ENCODE results near the gene UBXN4.
"Not testable (repeated sequence)": the region's sequence is repeated elsewhere in the genome, so short reads cannot be mapped to it uniquely, and the experiment has no call there.

UBXN4 gene

DNA sequence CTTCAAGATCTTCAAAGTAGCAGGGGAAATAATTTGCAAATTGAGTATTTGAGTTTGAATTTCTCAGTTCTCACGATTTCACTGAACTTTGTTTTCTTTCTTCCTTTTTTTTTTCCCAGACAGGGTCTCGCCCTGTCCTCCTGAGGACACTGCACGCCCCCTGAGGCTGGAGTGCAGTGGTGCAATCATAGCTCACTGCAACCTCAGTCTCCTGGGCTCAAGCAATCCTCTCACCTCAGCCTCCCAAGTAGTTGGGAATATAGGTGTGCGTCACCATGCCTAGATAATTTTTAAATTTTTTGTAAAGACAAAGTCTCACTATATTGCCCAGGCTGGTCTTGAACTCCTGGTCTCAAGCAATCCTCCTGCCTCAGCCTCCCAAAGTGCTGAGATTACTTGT is 54.0 kb downstream of the UBXN4 start:
- H3K9me3 ChIP-seq (ENCODE audit: low read length); H3K9me2 ChIP-seq (ENCODE audit: low read depth, low read length); H3K4me3 ChIP-seq (ENCODE audit: low read depth, low read length, poor library complexity, severe bottlenecking); H3K79me2 ChIP-seq (ENCODE audit: insufficient read depth, low read length); H3K27me3 ChIP-seq (ENCODE audit: insufficient read depth, low read length); H3K9ac ChIP-seq (ENCODE audit: low read length); H4K20me1 ChIP-seq (ENCODE audit: insufficient read depth, low read length); H3F3A ChIP-seq (ENCODE audit: insufficient read depth, low read length); H3K36me3 ChIP-seq (ENCODE audit: insufficient read depth, low read length); H3K4me2 ChIP-seq (ENCODE audit: low read length); H2AFZ ChIP-seq (ENCODE audit: low read length); H3K27ac ChIP-seq (ENCODE audit: low read depth, low read length, poor library complexity, severe bottlenecking): not testable (repeated sequence)
- H3K4me1 ChIP-seq (ENCODE audit: insufficient read depth, low read length, severe bottlenecking) = peaks cover 51% of the 10 kb centered on the region
- TF ChIP-seq, protein P1, sequence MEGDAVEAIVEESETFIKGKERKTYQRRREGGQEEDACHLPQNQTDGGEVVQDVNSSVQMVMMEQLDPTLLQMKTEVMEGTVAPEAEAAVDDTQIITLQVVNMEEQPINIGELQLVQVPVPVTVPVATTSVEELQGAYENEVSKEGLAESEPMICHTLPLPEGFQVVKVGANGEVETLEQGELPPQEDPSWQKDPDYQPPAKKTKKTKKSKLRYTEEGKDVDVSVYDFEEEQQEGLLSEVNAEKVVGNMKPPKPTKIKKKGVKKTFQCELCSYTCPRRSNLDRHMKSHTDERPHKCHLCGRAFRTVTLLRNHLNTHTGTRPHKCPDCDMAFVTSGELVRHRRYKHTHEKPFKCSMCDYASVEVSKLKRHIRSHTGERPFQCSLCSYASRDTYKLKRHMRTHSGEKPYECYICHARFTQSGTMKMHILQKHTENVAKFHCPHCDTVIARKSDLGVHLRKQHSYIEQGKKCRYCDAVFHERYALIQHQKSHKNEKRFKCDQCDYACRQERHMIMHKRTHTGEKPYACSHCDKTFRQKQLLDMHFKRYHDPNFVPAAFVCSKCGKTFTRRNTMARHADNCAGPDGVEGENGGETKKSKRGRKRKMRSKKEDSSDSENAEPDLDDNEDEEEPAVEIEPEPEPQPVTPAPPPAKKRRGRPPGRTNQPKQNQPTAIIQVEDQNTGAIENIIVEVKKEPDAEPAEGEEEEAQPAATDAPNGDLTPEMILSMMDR (IDR thresholded peaks at IDR 0.05; ENCODE audit: low read length) = peak; percentile 16; the same call in 1 of the 2 replicates

DNA sequence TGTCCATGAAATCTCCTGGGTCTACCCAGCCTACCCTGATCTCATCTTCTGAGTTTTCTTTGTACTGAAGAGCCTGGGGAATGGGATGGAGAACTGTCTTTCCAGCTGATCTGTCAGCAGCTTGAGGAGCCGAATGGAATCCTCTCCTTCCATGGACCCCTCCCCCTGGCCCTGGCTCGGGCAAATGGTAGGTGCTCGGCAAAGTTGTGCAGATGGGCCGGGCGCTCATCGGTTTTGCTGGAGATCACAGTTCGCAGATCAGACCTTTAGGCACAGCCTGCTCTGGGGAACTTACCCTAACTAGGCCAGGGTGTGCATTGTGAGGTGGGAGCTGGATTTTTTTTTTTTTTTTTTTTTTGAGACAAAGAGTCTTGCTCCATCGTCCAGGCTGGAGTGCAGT is 55.0 kb downstream of the UBXN4 start:
- no peak overlapping the region for H3K4me2 ChIP-seq (ENCODE audit: low read length)
- H4K20me1 ChIP-seq (ENCODE audit: insufficient read depth, low read length) = no peaks in the 10 kb centered on the region
- no peaks in the 10 kb centered on the region for H3K79me2 ChIP-seq (ENCODE audit: insufficient read depth, low read length)
- H3K27me3 ChIP-seq (ENCODE audit: insufficient read depth, low read length) = no peaks in the 10 kb centered on the region
- TF ChIP-seq EZH2 (IDR thresholded peaks at IDR 0.05; ENCODE audit: borderline replicate concordance, low read length) = no peak
- TF ChIP-seq, protein P1 (IDR thresholded peaks at IDR 0.05; ENCODE audit: low read length) = no peak
- H3K36me3 ChIP-seq (ENCODE audit: insufficient read depth, low read length) = 0 out of 2 replicates have a peak, but pooled peaks cover under 1% of the 10 kb centered on the region
- no peak overlapping the region for H3K9ac ChIP-seq (ENCODE audit: low read length)
- no peaks in the 10 kb centered on the region for H3F3A ChIP-seq (ENCODE audit: insufficient read depth, low read length)
- no peak overlapping the region for H3K4me3 ChIP-seq (ENCODE audit: low read depth, low read length, poor library complexity, severe bottlenecking)
- peak overlapping the region; percentile 6 for H3K27ac ChIP-seq (ENCODE audit: low read depth, low read length, poor library complexity, severe bottlenecking)
- no peaks in the 10 kb centered on the region for H3K9me2 ChIP-seq (ENCODE audit: low read depth, low read length)
- H3K4me1 ChIP-seq (ENCODE audit: insufficient read depth, low read length, severe bottlenecking) = peaks cover 51% of the 10 kb centered on the region
- 0 out of 2 replicates have a peak, but pooled peaks cover 6% of the 10 kb centered on the region for H3K9me3 ChIP-seq (ENCODE audit: low read length)
- H2AFZ ChIP-seq (ENCODE audit: low read length) = no peak overlapping the region

DNA sequence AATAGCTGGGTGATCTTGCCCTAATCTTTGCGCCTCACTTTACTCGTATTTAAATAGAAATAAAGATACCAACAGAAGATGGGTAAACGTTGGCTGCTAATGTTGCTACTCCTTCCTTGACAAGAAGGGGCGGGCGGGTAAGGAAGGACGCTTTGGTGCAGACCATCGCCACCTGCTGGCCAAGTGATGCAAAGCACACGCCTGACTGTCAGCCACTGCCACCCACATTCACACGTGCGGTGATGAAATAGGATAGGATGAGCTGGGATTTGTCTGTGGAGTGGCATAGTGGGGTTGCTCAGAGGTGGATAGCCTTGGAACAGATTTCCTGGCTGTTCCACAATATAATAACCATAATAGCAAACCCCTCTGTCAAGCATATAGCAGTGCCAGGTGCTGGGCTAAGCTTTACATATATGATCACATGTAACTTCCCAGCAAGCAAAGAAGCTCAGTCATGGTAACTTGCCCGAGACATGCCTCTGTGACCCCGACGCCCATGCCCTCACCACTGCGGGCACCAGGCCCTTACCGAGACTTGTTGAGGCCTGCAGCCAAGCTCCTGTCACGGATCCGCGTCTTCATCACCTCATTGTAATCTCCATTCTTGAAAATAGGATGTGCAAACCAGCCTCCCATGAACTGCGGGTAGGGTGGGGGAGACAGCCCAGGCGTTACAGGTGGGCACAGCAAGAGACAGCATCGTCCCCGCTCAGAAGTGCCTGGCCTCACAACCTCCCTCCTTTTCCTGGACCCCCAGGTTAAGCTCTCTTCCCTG is 56.0 kb downstream of the UBXN4 start:
- Histone ChIP-seq H4K20me1 (ENCODE audit: insufficient read depth, low read length) (no peaks in the 10 kb centered on the region), H3K79me2 (ENCODE audit: insufficient read depth, low read length) (no peaks in the 10 kb centered on the region), H3K9ac (ENCODE audit: low read length) (peak overlapping the region; percentile 37), H3K4me3 (ENCODE audit: low read depth, low read length, poor library complexity, severe bottlenecking) (peak overlapping the region; percentile 6), H3K9me3 (ENCODE audit: low read length) (0 out of 2 replicates have a peak, but pooled peaks cover 11% of the 10 kb centered on the region), H3K36me3 (ENCODE audit: insufficient read depth, low read length) (peaks cover 10% of the 10 kb centered on the region; the same call in 1 of the 2 replicates), H3K4me1 (ENCODE audit: insufficient read depth, low read length, severe bottlenecking) (peaks cover 43% of the 10 kb centered on the region), H3K27me3 (ENCODE audit: insufficient read depth, low read length) (no peaks in the 10 kb centered on the region), H3F3A (ENCODE audit: insufficient read depth, low read length) (no peaks in the 10 kb centered on the region), H3K27ac (ENCODE audit: low read depth, low read length, poor library complexity, severe bottlenecking) (peak overlapping the region; percentile 75), H3K9me2 (ENCODE audit: low read depth, low read length) (no peaks in the 10 kb centered on the region), H2AFZ (ENCODE audit: low read length) (peak overlapping the region; percentile 96), H3K4me2 (ENCODE audit: low read length) (peak overlapping the region; percentile 10)
- TF ChIP-seq, protein P1 (IDR thresholded peaks at IDR 0.05; ENCODE audit: low read length) = peak; percentile 97
- TF ChIP-seq EZH2 (IDR thresholded peaks at IDR 0.05; ENCODE audit: borderline replicate concordance, low read length) = no peak

Measured in OCI-LY1 (cell line).